Naive thymus-derived CD4-positive, alpha-beta T cell (primary cell): Measurements from ENCODE around the gene KMT2A. TPM values are rescaled to one million over a fixed set of nuclear protein-coding genes. Genes with fewer than 3 reads are reported as not detected.

ENCODE experiments used
- ATAC-seq: fragments of 150-1000 bp; cut with Tn5 transposase; 2 replicates; pipeline ENCODE4 v1.10.0; 2021; ENCODE audit warnings: mild to moderate bottlenecking, moderate library complexity
- CTCF ChIA-PET: fragments of 350-600 bp; sonication (Branson Sonifier 250); formaldehyde crosslinking; loops from one replicate; lab custom pipeline; 2021; ENCODE audit warnings: antibody characterized with exemption; lab: Charles Lee
- POLR2A ChIA-PET: fragments of 350-600 bp; sonication (Branson Sonifier 250); formaldehyde crosslinking; loops from one replicate; lab custom pipeline; 2021; ENCODE audit warnings: antibody characterized with exemption, inconsistent platforms; lab: Charles Lee
- DNase-seq, 9 donors: peaks; one replicate each; pipeline versions ENCODE4 v3.0.0 to v3.0.0-alpha.2; 2020 to 2022; ENCODE audit warnings: mixed read lengths in 1 of 9
- H3K27ac ChIP-seq: one replicate; pipeline ENCODE4 v1.7.0; 2013; ENCODE audit warnings: mild to moderate bottlenecking, low read depth, low read length, moderate library complexity
- H3K27me3 ChIP-seq, 2 donors: one replicate each; pipeline ENCODE4 v1.7.0; 2013; ENCODE audit warnings: low read length in 2 of 2, mild to moderate bottlenecking in 2 of 2, moderate library complexity in 2 of 2; ENCODE audit not compliant: control insufficient read depth in 2 of 2, insufficient read depth in 2 of 2
- H3K36me3 ChIP-seq, 3 experiments: 1 replicate in 2 of 3; 2 replicates in 1 of 3; pipeline ENCODE4 v1.7.0; 2013; ENCODE audit warnings: low read length in 3 of 3, mild to moderate bottlenecking in 3 of 3, moderate library complexity in 1 of 3; ENCODE audit not compliant: insufficient read depth in 3 of 3, control insufficient read depth in 2 of 3
- H3K4me1 ChIP-seq, 2 donors: one replicate each; pipeline ENCODE4 v1.7.0; 2013; ENCODE audit warnings: low read length in 2 of 2, mild to moderate bottlenecking in 2 of 2, moderate library complexity in 1 of 2; ENCODE audit not compliant: control insufficient read depth in 2 of 2, insufficient read depth in 2 of 2
- H3K4me3 ChIP-seq: 2 replicates; pipeline ENCODE4 v1.7.0; 2013; ENCODE audit warnings: mild to moderate bottlenecking, low read length
- H3K9me3 ChIP-seq, 3 experiments: 1 replicate in 2 of 3; 2 replicates in 1 of 3; pipeline ENCODE4 v1.7.0; 2013; ENCODE audit warnings: low read length in 3 of 3; ENCODE audit not compliant: control insufficient read depth in 2 of 3
- H3K27ac Mint-ChIP-seq, 9 donors: one replicate each; pipeline ENCODE4 v1.8.0; 2020 to 2022; ENCODE audit warnings: mixed read lengths in 9 of 9, mild to moderate bottlenecking in 8 of 9, moderate library complexity in 5 of 9, inconsistent platforms in 2 of 9
- H3K27me3 Mint-ChIP-seq, 5 donors: one replicate each; pipeline ENCODE4 v1.8.0; 2021 to 2022; ENCODE audit warnings: mixed read lengths in 5 of 5, mild to moderate bottlenecking in 1 of 5
- H3K36me3 Mint-ChIP-seq, 5 donors: one replicate each; pipeline ENCODE4 v1.8.0; 2020 to 2022; ENCODE audit warnings: mixed read lengths in 5 of 5, mild to moderate bottlenecking in 3 of 5, inconsistent platforms in 1 of 5
- H3K4me1 Mint-ChIP-seq, 7 donors: one replicate each; pipeline ENCODE4 v1.8.0; 2020 to 2022; ENCODE audit warnings: mixed read lengths in 7 of 7, mild to moderate bottlenecking in 3 of 7, inconsistent platforms in 1 of 7
- H3K4me3 Mint-ChIP-seq, 10 donors: one replicate each; pipeline ENCODE4 v1.8.0; 2020 to 2022; ENCODE audit warnings: mild to moderate bottlenecking in 10 of 10, mixed read lengths in 10 of 10, moderate library complexity in 6 of 10, inconsistent platforms in 2 of 10
- H3K9me3 Mint-ChIP-seq, 11 donors: one replicate each; pipeline ENCODE4 v1.8.0; 2020 to 2022; ENCODE audit warnings: mixed read lengths in 11 of 11, mild to moderate bottlenecking in 4 of 11, inconsistent platforms in 1 of 11, moderate library complexity in 1 of 11
- intact Hi-C, 2 donors: fragments of 100-400 bp; cut with micrococcal nuclease; formaldehyde crosslinking; loops; one replicate each; pipeline ENCODE4 v1.15.1; 2023
- polyA plus RNA-seq, 2 donors: library from polyadenylated mRNA; unstranded; fragments of 300-500 nt; fragmentation: Illumina TruSeq; gene quantifications; one replicate each; pipeline ENCODE4 v1.2.3, GENCODE V29; 2021
- total RNA-seq, 6 experiments: library from RNA in 5 of 6; stranded (reverse) in 5 of 6; gene quantifications; 1 replicate in 5 of 6; 2 replicates in 1 of 6; pipeline ENCODE4 v1.2.3 and lab custom pipeline; 2021 to 2026

The KMT2A gene
- total RNA-seq (100 to 1,000 TPM; 140 to 192 (median 161) TPM), polyA plus RNA-seq (10 to 100 TPM; 19.6 to 32.9 TPM), total RNA-seq (lab: John Stamatoyannopoulos, UW) (250 reads per million, percentile 95 among the genes with 10 or more reads in this experiment)

GRCh38 chr11:118435893-118436624 is at the start of gene KMT2A:
Gene KMT2A, plus strand, starts transcription at chr11:118436492. Its CDS starts 21 bp downstream, at chr11:118436513.
- CTCF ChIA-PET, result interaction anchor here (0.7 to 1.5 kb wide), 6 partner anchors 34 to 619 kb away, joined by 3 to 4 read pairs (median 3); no protein-coding TSS in a partner anchor
- Histone ChIP-seq H3K4me3 (peak within 1 kb of the TSS; percentile 91), H3K27ac (peak within 1 kb of the TSS; percentile 99), H3K27me3 (no peaks in the 10 kb centered on the region), H3K36me3 (peaks cover 0 to 11% (median 0%) of the 10 kb centered on the region in 3 experiments), H3K4me1 (peaks cover 24 to 28% of the 10 kb centered on the region in 2 donors), H3K9me3 (no peaks in the 10 kb centered on the region)
- POLR2A ChIA-PET, result interaction anchor here (0.7 to 3.0 kb wide), 27 partner anchors 8 to 658 kb away, joined by 3 to 31 read pairs (median 4); partner anchors contain the start of genes ARCN1, ATP5MG, CD3D and CD3E
- H3K4me1 Mint-ChIP-seq, result peaks cover 36 to 45% (median 38%) of the 10 kb centered on the region in 7 donors
- H3K27me3 Mint-ChIP-seq, result peaks cover 0 to 8% (median 0%) of the 10 kb centered on the region in 5 donors
- intact Hi-C loops, result loop anchor here (1.0 to 10.0 kb wide), 13 partner anchors 13 to 1204 kb away; partner anchors contain the start of genes BCL9L (in 2 of the 2), CD3E (in 2 of the 2), ARCN1 (in 1 of the 2) and ATP5MG (in 1 of the 2)
- peaks cover 0 to 12% (median 0%) of the 10 kb centered on the region in 5 donors for H3K36me3 Mint-ChIP-seq
- H3K9me3 Mint-ChIP-seq, result peaks cover 0 to 4% (median 0%) of the 10 kb centered on the region in 11 donors
- DNase-seq (peak; percentile 89 to 100 (median 96)), ATAC-seq (peak; percentile 94)
- H3K4me3 Mint-ChIP-seq, result peak within 1 kb of the TSS; percentile 89 to 97 (median 96)
- H3K27ac Mint-ChIP-seq, result peak within 1 kb of the TSS; percentile 91 to 99 (median 95)

- peak overlapping the region in 3 of 10 donors; percentile 30 to 72 (median 55) for H3K4me3 Mint-ChIP-seq
- intact Hi-C loops, result loop anchor here in 1 of 2 donors (1.0 to 5.0 kb wide), 2 partner anchors 42 to 194 kb away; no protein-coding TSS in a partner anchor
- CTCF ChIA-PET, result no interaction called here
- Histone ChIP-seq H3K27me3 (no peaks in the 10 kb centered on the region), H3K4me1 (peaks cover 26 to 43% of the 10 kb centered on the region in 2 donors), H3K27ac (peak overlapping the region; percentile 49), H3K9me3 (no peaks in the 10 kb centered on the region), H3K4me3 (no peak overlapping the region), H3K36me3 (peaks cover 11 to 51% (median 13%) of the 10 kb centered on the region in 3 experiments)
- peaks cover 8 to 32% (median 21%) of the 10 kb centered on the region in 5 donors for H3K36me3 Mint-ChIP-seq
- no peaks in the 10 kb centered on the region for H3K9me3 Mint-ChIP-seq
- peaks cover 18 to 61% (median 29%) of the 10 kb centered on the region in 7 donors for H3K4me1 Mint-ChIP-seq
- POLR2A ChIA-PET, result interaction anchor here (0.7 kb wide), 1 partner anchor 220 kb away, joined by 3 read pairs; the partner anchor contains the start of gene SCN2B
- ATAC-seq (no peak), DNase-seq (peak in 1 of 9 donors; percentile 25)
- H3K27ac Mint-ChIP-seq, result peak overlapping the region; percentile 58 to 100 (median 97)
- H3K27me3 Mint-ChIP-seq, result no peaks in the 10 kb centered on the region
These were observed 40.2 kb upstream of the KMT2A start for GRCh38 chr11:118396097-118396501.

GRCh38 chr11:118397448-118397847 is 38.8 kb upstream of the KMT2A start:
- Mint-ChIP-seq H3K27me3 (peaks cover 0 to 2% (median 0%) of the 10 kb centered on the region in 5 donors), H3K36me3 (peaks cover 8 to 34% (median 15%) of the 10 kb centered on the region in 5 donors), H3K4me3 (peak overlapping the region in 1 of 10 donors; percentile 41), H3K27ac (peak overlapping the region; percentile 74 to 100 (median 100)), H3K4me1 (peaks cover 27 to 63% (median 43%) of the 10 kb centered on the region in 7 donors), H3K9me3 (peaks cover 0 to 4% (median 0%) of the 10 kb centered on the region in 11 donors)
- H3K9me3 ChIP-seq, result no peaks in the 10 kb centered on the region
- DNase-seq, result no peak
- H3K4me1 ChIP-seq, result peaks cover 30 to 46% of the 10 kb centered on the region in 2 donors
- CTCF ChIA-PET, result interaction anchor here (0.5 to 1.5 kb wide), 2 partner anchors 42 to 91 kb away, joined by 3 to 6 read pairs; no protein-coding TSS in a partner anchor
- no peak overlapping the region for H3K4me3 ChIP-seq
- H3K27me3 ChIP-seq, result no peaks in the 10 kb centered on the region
- peak overlapping the region; percentile 97 for H3K27ac ChIP-seq
- no peak for ATAC-seq
- H3K36me3 ChIP-seq, result peaks cover 9 to 46% (median 13%) of the 10 kb centered on the region in 3 experiments
- POLR2A ChIA-PET, result interaction anchor here (0.6 to 4.1 kb wide), 7 partner anchors 22 to 93 kb away, joined by 3 to 31 read pairs (median 4); partner anchors contain the start of genes CD3E, KMT2A and UBE4A
- intact Hi-C loops, result loop anchor here in 1 of 2 donors (5.0 kb wide), 1 partner anchor 195 kb away; no protein-coding TSS in a partner anchor

GRCh38 chr11:118398791-118399559 is 37.3 kb upstream of the KMT2A start:
- intact Hi-C loops, result loop anchor here (1.0 to 5.0 kb wide), 4 partner anchors 92 to 392 kb away; partner anchors contain the start of genes DDX6 (in 1 of the 2) and MPZL3 (in 1 of the 2)
- Histone ChIP-seq H3K27ac (peak overlapping the region; percentile 97), H3K36me3 (peaks cover 0 to 32% (median 10%) of the 10 kb centered on the region in 3 experiments), H3K4me3 (peak overlapping the region; percentile 4), H3K27me3 (no peaks in the 10 kb centered on the region), H3K4me1 (peaks cover 37 to 61% of the 10 kb centered on the region in 2 donors), H3K9me3 (no peaks in the 10 kb centered on the region)
- Mint-ChIP-seq H3K27ac (peak overlapping the region; percentile 97 to 100 (median 100)), H3K27me3 (peaks cover 0 to 2% (median 0%) of the 10 kb centered on the region in 5 donors), H3K36me3 (peaks cover 5 to 30% (median 13%) of the 10 kb centered on the region in 5 donors), H3K9me3 (peaks cover 0 to 4% (median 0%) of the 10 kb centered on the region in 11 donors), H3K4me1 (peaks cover 34 to 68% (median 51%) of the 10 kb centered on the region in 7 donors), H3K4me3 (peak overlapping the region; percentile 67 to 99 (median 98))
- CTCF ChIA-PET, result interaction anchor here (0.5 to 1.6 kb wide), 6 partner anchors 10 to 121 kb away, joined by 3 to 8 read pairs (median 4); no protein-coding TSS in a partner anchor
- DNase-seq, result peak in 7 of 9 donors; percentile 68 to 92 (median 86)
- POLR2A ChIA-PET, result interaction anchor here (1.1 to 4.1 kb wide), 10 partner anchors 14 to 95 kb away, joined by 3 to 31 read pairs (median 4); partner anchors contain the start of genes CD3E, KMT2A and UBE4A
- ATAC-seq, result peak; percentile 91

- peaks cover 6 to 24% (median 10%) of the 10 kb centered on the region in 5 donors for H3K36me3 Mint-ChIP-seq
- peaks cover 0 to 22% (median 10%) of the 10 kb centered on the region in 3 experiments for H3K36me3 ChIP-seq
- peaks cover 0 to 4% (median 0%) of the 10 kb centered on the region in 11 donors for H3K9me3 Mint-ChIP-seq
- H3K27ac Mint-ChIP-seq, result peak within 1 kb of the TSS; percentile 97 to 100 (median 100)
- H3K4me3 Mint-ChIP-seq, result peak within 1 kb of the TSS; percentile 97 to 99 (median 98)
- peak within 1 kb of the TSS; percentile 97 for H3K27ac ChIP-seq
- H3K4me3 ChIP-seq, result peak within 1 kb of the TSS; percentile 79
- DNase-seq (peak; percentile 83 to 96 (median 93)), ATAC-seq (peak; percentile 71)
- no peaks in the 10 kb centered on the region for H3K27me3 ChIP-seq
- intact Hi-C loops, result loop anchor here (1.0 to 2.0 kb wide), 7 partner anchors 34 to 171 kb away; partner anchors contain the start of genes ARCN1 (in 2 of the 2) and UBE4A (in 2 of the 2)
- CTCF ChIA-PET, result interaction anchor here (0.9 to 1.1 kb wide), 4 partner anchors 35 to 87 kb away, joined by 3 to 4 read pairs (median 3); partner anchors contain the start of gene KMT2A
- peaks cover 37 to 58% of the 10 kb centered on the region in 2 donors for H3K4me1 ChIP-seq
- H3K4me1 Mint-ChIP-seq, result peaks cover 39 to 78% (median 71%) of the 10 kb centered on the region in 7 donors
- no peaks in the 10 kb centered on the region for H3K9me3 ChIP-seq
- H3K27me3 Mint-ChIP-seq, result peaks cover 0 to 2% (median 0%) of the 10 kb centered on the region in 5 donors
- POLR2A ChIA-PET, result interaction anchor here (0.6 to 4.1 kb wide), 9 partner anchors 30 to 762 kb away, joined by 3 to 31 read pairs (median 4); partner anchors contain the start of genes CD3E, KMT2A and UBE4A
These were observed 35.0 kb upstream of the KMT2A start, which contains the start of gene ATP5MG for GRCh38 chr11:118401151-118401879. Gene ATP5MG, plus strand, starts transcription at chr11:118401606. Its CDS starts 60 bp downstream, at chr11:118401666.
